Natural killer cell (primary cell): ENCODE data around the gene FIG4. TPM values are rescaled to one million over a fixed set of nuclear protein-coding genes. Genes with fewer than 3 reads are reported as not detected.
"Not testable (repeated sequence)": the region's sequence is repeated elsewhere in the genome, so short reads cannot be mapped to it uniquely, and the experiment has no call there.

Source experiments
- ATAC-seq, 3 donors: fragments of 150-1000 bp in 2 of 3; fragments of 200-7000 bp in 1 of 3; cut with Tn5 transposase; 1 replicate in 1 of 3; 2 replicates in 2 of 3; pipeline ENCODE4 v1.10.0; 2021; ENCODE audit warnings: mild to moderate bottlenecking in 2 of 3, moderate library complexity in 2 of 3
- DNase-seq, 2 donors: peaks; one replicate each; pipeline versions ENCODE4 v3.0.0 to v3.0.0-alpha.2; 2013 to 2021; ENCODE audit warnings: mixed read lengths in 1 of 2
- H3K27ac ChIP-seq: one replicate; pipeline ENCODE4 v1.5.1; 2013; ENCODE audit warnings: mild to moderate bottlenecking, low read length
- H3K27me3 ChIP-seq: one replicate; pipeline ENCODE4 v1.6.1; 2013; ENCODE audit warnings: low read length; ENCODE audit not compliant: control insufficient read depth, insufficient read depth
- H3K36me3 ChIP-seq: one replicate; pipeline ENCODE4 v1.6.1; 2013; ENCODE audit warnings: low read length; ENCODE audit not compliant: control insufficient read depth, insufficient read depth
- H3K4me1 ChIP-seq: one replicate; pipeline ENCODE4 v1.6.1; 2013; ENCODE audit warnings: low read length; ENCODE audit not compliant: control insufficient read depth, insufficient read depth
- H3K4me3 ChIP-seq: one replicate; pipeline ENCODE4 v1.5.1; 2013; ENCODE audit warnings: low read length
- H3K9me3 ChIP-seq: one replicate; pipeline ENCODE4 v1.6.1; 2013; ENCODE audit warnings: low read length; ENCODE audit not compliant: control insufficient read depth, insufficient read depth
- H3K27ac Mint-ChIP-seq, 2 donors: one replicate each; pipeline ENCODE4 v1.8.0; 2022; ENCODE audit warnings: mild to moderate bottlenecking in 2 of 2, mixed read lengths in 2 of 2, moderate library complexity in 1 of 2
- H3K27me3 Mint-ChIP-seq, 2 donors: one replicate each; pipeline ENCODE4 v1.8.0; 2022; ENCODE audit warnings: low read depth in 2 of 2, mixed read lengths in 2 of 2
- H3K36me3 Mint-ChIP-seq: one replicate; pipeline ENCODE4 v1.8.0; 2022; ENCODE audit warnings: mixed read lengths
- H3K4me1 Mint-ChIP-seq, 2 donors: one replicate each; pipeline ENCODE4 v1.8.0; 2022; ENCODE audit warnings: mixed read lengths in 2 of 2
- H3K4me3 Mint-ChIP-seq: one replicate; pipeline ENCODE4 v1.8.0; 2022; ENCODE audit warnings: mild to moderate bottlenecking, moderate library complexity, mixed read lengths
- H3K9me3 Mint-ChIP-seq, 2 donors: one replicate each; pipeline ENCODE4 v1.8.0; 2022; ENCODE audit warnings: mixed read lengths in 2 of 2
- WGBS: methylation state at CpG from one replicate; pipeline ENCODE4 v1.1.7; 2013; ENCODE audit warnings: missing lambda C conversion rate; ENCODE audit not compliant: insufficient coverage; 5-methylcytosine and 5-hydroxymethylcytosine counted together
- intact Hi-C: fragments of 100-400 bp; cut with micrococcal nuclease; formaldehyde crosslinking; loops from one replicate; pipeline ENCODE4 v1.14.2; 2022
- total RNA-seq, 4 donors: library from RNA; stranded (reverse); fragments of 120-200 nt in 1 of 4; gene quantifications; one replicate each; pipeline versions ENCODE4 v1.2.3 to v1.2.4, GENCODE V29; 2013 to 2022
- TF ChIP-seq, protein P1 (sequence below): fragments of 200-600 bp; IDR thresholded peaks from one replicate; pipeline ENCODE4 v1.8.0; 2022; ENCODE audit warnings: antibody characterized with exemption

Gene FIG4
- total RNA-seq, 3 donors from 2014 or later (not counting 1 experiment from before 2014, with no cell fraction given), result 15.7 to 38.5 (median 20.7) TPM

GRCh38 chr6:109867970-109868358 is 176.9 kb downstream of the FIG4 start:
- Mint-ChIP-seq H3K27ac (no peak overlapping the region), H3K27me3 (peaks cover 7 to 14% of the 10 kb centered on the region in 2 donors), H3K9me3 (no peaks in the 10 kb centered on the region), H3K36me3 (no peaks in the 10 kb centered on the region), H3K4me3 (no peak overlapping the region), H3K4me1 (no peaks in the 10 kb centered on the region)
- intact Hi-C loops, result no loop called here
- H3K9me3 ChIP-seq, result no peaks in the 10 kb centered on the region
- no peaks in the 10 kb centered on the region for H3K27me3 ChIP-seq
- no peaks in the 10 kb centered on the region for H3K4me1 ChIP-seq
- no peak overlapping the region for H3K27ac ChIP-seq
- ATAC-seq (no peak), DNase-seq (no peak)
- WGBS, result no CpG with 5 or more reads among the region's 2 CpGs
- H3K36me3 ChIP-seq, result no peaks in the 10 kb centered on the region
- TF ChIP-seq, protein P1, sequence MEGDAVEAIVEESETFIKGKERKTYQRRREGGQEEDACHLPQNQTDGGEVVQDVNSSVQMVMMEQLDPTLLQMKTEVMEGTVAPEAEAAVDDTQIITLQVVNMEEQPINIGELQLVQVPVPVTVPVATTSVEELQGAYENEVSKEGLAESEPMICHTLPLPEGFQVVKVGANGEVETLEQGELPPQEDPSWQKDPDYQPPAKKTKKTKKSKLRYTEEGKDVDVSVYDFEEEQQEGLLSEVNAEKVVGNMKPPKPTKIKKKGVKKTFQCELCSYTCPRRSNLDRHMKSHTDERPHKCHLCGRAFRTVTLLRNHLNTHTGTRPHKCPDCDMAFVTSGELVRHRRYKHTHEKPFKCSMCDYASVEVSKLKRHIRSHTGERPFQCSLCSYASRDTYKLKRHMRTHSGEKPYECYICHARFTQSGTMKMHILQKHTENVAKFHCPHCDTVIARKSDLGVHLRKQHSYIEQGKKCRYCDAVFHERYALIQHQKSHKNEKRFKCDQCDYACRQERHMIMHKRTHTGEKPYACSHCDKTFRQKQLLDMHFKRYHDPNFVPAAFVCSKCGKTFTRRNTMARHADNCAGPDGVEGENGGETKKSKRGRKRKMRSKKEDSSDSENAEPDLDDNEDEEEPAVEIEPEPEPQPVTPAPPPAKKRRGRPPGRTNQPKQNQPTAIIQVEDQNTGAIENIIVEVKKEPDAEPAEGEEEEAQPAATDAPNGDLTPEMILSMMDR, result no peak
- H3K4me3 ChIP-seq, result no peak overlapping the region

DNA sequence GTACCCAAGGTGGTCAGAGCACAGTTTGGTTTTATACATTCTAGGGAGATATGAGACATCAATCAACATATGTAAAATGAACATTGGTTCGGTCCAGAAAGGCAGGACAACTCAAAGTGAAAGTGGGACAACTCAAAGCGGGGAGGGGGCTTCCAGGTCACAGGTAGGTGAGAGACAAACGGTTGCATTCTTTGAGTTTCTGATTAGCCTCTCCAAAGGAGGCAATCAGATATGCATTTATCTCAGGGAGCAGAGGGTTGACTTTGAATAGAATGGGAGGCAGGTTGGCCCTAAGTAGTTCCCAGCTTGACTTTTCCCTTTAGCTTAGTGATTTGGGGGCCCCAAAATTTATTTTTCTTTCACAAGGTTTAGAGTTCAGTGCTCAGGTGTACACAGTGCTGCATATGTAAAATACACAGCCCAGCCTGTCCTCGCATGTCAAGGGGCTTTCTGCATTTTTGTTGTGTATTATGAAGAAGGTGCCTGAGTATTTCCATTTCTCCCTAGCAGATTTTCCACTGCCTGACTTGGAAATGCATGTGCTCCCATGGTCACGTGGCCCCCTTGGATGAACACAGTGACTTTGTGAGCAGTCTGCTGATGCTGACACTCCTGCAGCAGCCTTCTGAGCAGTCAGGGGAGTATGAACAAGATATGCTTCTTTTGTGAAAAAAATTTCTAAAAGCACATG is 178.4 kb downstream of the FIG4 start:
- H3K27me3 Mint-ChIP-seq, result peaks cover 7 to 12% of the 10 kb centered on the region in 2 donors
- H3K4me3 Mint-ChIP-seq, H3K9me3 ChIP-seq, H3K4me1 Mint-ChIP-seq, H3K4me3 ChIP-seq, H3K9me3 Mint-ChIP-seq, ATAC-seq, H3K4me1 ChIP-seq, intact Hi-C loops, H3K27me3 ChIP-seq, DNase-seq, H3K36me3 ChIP-seq, H3K27ac ChIP-seq, H3K27ac Mint-ChIP-seq, H3K36me3 Mint-ChIP-seq: not testable (repeated sequence)
- WGBS, result 62% methylated on average over 5 of the region's 5 CpGs

DNA sequence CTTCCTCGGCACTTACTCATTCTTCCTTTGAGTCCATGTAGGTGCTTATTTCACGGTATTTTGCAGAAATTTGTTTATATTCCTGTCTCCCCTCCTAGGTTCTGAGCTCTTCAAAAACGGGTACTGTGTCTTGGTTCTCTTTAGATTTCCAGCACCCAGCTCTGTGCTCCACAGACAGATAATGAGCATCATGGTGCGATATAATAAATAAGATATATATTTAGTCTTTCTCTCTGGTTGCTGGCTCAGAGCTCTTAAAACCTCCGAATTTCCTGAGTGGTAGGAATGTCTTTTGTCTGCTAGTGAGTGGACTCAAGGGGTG is 179.0 kb downstream of the FIG4 start:
- Histone ChIP-seq H3K9me3 (no peaks in the 10 kb centered on the region), H3K4me3 (no peak overlapping the region), H3K27ac (no peak overlapping the region), H3K36me3 (no peaks in the 10 kb centered on the region), H3K4me1 (no peaks in the 10 kb centered on the region), H3K27me3 (no peaks in the 10 kb centered on the region)
- WGBS, result 86% methylated on average over 5 of the region's 5 CpGs
- intact Hi-C loops, result no loop called here
- H3K27ac Mint-ChIP-seq, result no peak overlapping the region
- H3K9me3 Mint-ChIP-seq, result no peaks in the 10 kb centered on the region
- no peak for DNase-seq
- ATAC-seq, result no peak
- peaks cover 7 to 11% of the 10 kb centered on the region in 2 donors for H3K27me3 Mint-ChIP-seq
- H3K4me3 Mint-ChIP-seq, result no peak overlapping the region
- no peaks in the 10 kb centered on the region for H3K4me1 Mint-ChIP-seq
- no peaks in the 10 kb centered on the region for H3K36me3 Mint-ChIP-seq
- TF ChIP-seq, protein P1, result no peak

DNA sequence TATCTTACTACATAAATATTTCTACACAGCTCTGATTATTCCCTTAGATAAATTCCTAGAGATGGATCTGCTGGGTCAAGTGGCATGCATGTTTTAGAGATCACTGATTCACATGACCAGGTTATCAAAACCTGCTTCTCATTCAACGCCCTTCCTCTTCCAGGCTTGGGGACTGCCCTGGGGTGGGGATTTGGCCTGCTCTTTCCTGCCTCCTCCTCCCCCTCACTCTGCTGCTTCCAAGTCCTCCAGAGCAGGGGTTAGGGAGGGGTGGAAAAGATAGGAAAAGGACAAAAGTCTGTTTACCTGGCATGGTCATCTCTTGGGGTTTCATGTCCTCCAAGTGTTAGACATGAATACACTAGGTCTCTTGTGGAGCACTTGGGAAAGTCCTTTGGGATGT is 181.5 kb downstream of the FIG4 start:
- WGBS, result 100% methylated on average over 1 of the region's 1 CpG
- TF ChIP-seq, protein P1, result no peak
- Histone ChIP-seq H3K9me3 (no peaks in the 10 kb centered on the region), H3K36me3 (no peaks in the 10 kb centered on the region), H3K27me3 (no peaks in the 10 kb centered on the region), H3K4me1 (no peaks in the 10 kb centered on the region), H3K27ac (no peak overlapping the region), H3K4me3 (no peak overlapping the region)
- Mint-ChIP-seq H3K36me3 (no peaks in the 10 kb centered on the region), H3K4me3 (no peak overlapping the region), H3K4me1 (no peaks in the 10 kb centered on the region), H3K9me3 (no peaks in the 10 kb centered on the region), H3K27ac (no peak overlapping the region), H3K27me3 (peaks cover 7 to 13% of the 10 kb centered on the region in 2 donors)
- DNase-seq (no peak), ATAC-seq (no peak)
- intact Hi-C loops, result no loop called here
